Measurements from ENCODE around the gene ADCY4. TPM values are rescaled to one million over a fixed set of nuclear protein-coding genes. Genes with fewer than 3 reads are reported as not detected.

Gene ADCY4
- total and polyA plus RNA-seq, 2 of the 13 experiments (the other 11 are each of a cell fraction or from before 2014, with no cell fraction given): 0.03 TPM; not detected in 1

- TF ChIP-seq PATZ1 (CRISPR knock-in tag; IDR thresholded peaks at IDR 0.05) (peak; percentile 99), ATF3 (CRISPR knock-in tag; IDR thresholded peaks at IDR 0.05) (peak; percentile 95), GABPB1 (CRISPR knock-in tag; IDR thresholded peaks at IDR 0.05) (peak; percentile 59; the same call in 1 of the 2 replicates), ZNF713 (CRISPR knock-in tag; IDR thresholded peaks at IDR 0.05) (no peak; the same call in 1 of the 2 replicates), NFIB (CRISPR knock-in tag; IDR thresholded peaks at IDR 0.05; ENCODE audit: borderline replicate concordance) (no peak), ZNF572 (CRISPR knock-in tag; IDR thresholded peaks at IDR 0.05) (peak; percentile 86; the same call in 1 of the 2 replicates), KDM1A (CRISPR knock-in tag; IDR thresholded peaks at IDR 0.05) (peak; percentile 73; the same call in 1 of the 2 replicates), ZNF598 (CRISPR knock-in tag; IDR thresholded peaks at IDR 0.05; ENCODE audit: borderline replicate concordance) (peak; percentile 1; the same call in 1 of the 2 replicates), ZFP36 (IDR thresholded peaks at IDR 0.05; ENCODE audit: borderline replicate concordance, low read depth, low read length, partially characterized antibody) (no peak), ZNF10 (CRISPR knock-in tag; IDR thresholded peaks at IDR 0.05; ENCODE audit: borderline replicate concordance, low read depth) (0 out of 2 replicates have a peak, but pooled peaks have one; percentile 54), ZSCAN22 (CRISPR knock-in tag; IDR thresholded peaks at IDR 0.05) (peak; percentile 52; the same call in 1 of the 2 replicates), ZNF256 (CRISPR knock-in tag; conservative IDR thresholded peaks at IDR 0.05) (no peak), ZNF7 (CRISPR knock-in tag; IDR thresholded peaks at IDR 0.05) (no peak), HNRNPK (IDR thresholded peaks at IDR 0.05; ENCODE audit: low read depth, low read length, poor library complexity, severe bottlenecking) (no peak), HNRNPL (IDR thresholded peaks at IDR 0.05; ENCODE audit: low read depth, low read length) (no peak), ZNF83 (CRISPR knock-in tag; IDR thresholded peaks at IDR 0.05; ENCODE audit: borderline replicate concordance) (peak; percentile 96), ZNF841 (CRISPR knock-in tag; IDR thresholded peaks at IDR 0.05; ENCODE audit: borderline replicate concordance) (no peak), ZNF547 (CRISPR knock-in tag; IDR thresholded peaks at IDR 0.05) (peak; percentile 38), ZNF687 (CRISPR knock-in tag; IDR thresholded peaks at IDR 0.05) (peak; percentile 75; the same call in 1 of the 2 replicates)
- TF ChIP-seq, protein P1, sequence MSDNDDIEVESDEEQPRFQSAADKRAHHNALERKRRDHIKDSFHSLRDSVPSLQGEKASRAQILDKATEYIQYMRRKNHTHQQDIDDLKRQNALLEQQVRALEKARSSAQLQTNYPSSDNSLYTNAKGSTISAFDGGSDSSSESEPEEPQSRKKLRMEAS (IDR thresholded peaks at IDR 0.05): no peak
- TF ChIP-seq, protein P2, sequence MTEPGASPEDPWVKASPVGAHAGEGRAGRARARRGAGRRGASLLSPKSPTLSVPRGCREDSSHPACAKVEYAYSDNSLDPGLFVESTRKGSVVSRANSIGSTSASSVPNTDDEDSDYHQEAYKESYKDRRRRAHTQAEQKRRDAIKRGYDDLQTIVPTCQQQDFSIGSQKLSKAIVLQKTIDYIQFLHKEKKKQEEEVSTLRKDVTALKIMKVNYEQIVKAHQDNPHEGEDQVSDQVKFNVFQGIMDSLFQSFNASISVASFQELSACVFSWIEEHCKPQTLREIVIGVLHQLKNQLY (CRISPR knock-in tag; IDR thresholded peaks at IDR 0.05): peak; percentile 75
Measured at GRCh38 chr14:24307575-24308341, 27.1 kb downstream of the ADCY4 start, which contains the start of gene CIDEB (continued).

All from HepG2 (cell line).